Mucosa of stomach (tissue), 1 donor: ENCODE results near the gene MUC6.

Experiments
- H3K27me3 ChIP-seq: one replicate; pipeline ENCODE4 v1.7.0; 2013; ENCODE audit warnings: mild to moderate bottlenecking, low read length; ENCODE audit not compliant: control insufficient read depth, insufficient read depth
- H3K36me3 ChIP-seq: one replicate; pipeline ENCODE4 v1.7.0; 2013; ENCODE audit warnings: low read length; ENCODE audit not compliant: control insufficient read depth, insufficient read depth
- H3K4me1 ChIP-seq: one replicate; pipeline ENCODE4 v1.7.0; 2013; ENCODE audit warnings: mild to moderate bottlenecking, low read length; ENCODE audit not compliant: control insufficient read depth, insufficient read depth
- H3K4me3 ChIP-seq: one replicate; pipeline ENCODE4 v1.7.0; 2013; ENCODE audit warnings: low read length
- H3K9ac ChIP-seq: one replicate; pipeline ENCODE4 v1.7.0; 2013; ENCODE audit warnings: mild to moderate bottlenecking, low read length, moderate library complexity
- H3K9me3 ChIP-seq: one replicate; pipeline ENCODE4 v1.7.0; 2013; ENCODE audit warnings: mild to moderate bottlenecking, low read length, moderate library complexity; ENCODE audit not compliant: control insufficient read depth
- donor health status: Pancreatic carcinoma.

Gene MUC6

GRCh38 chr11:1044160-1044559, 7.6 kb upstream of the MUC6 start:
- Histone ChIP-seq H3K36me3 (no peaks in the 10 kb centered on the region), H3K9me3 (no peaks in the 10 kb centered on the region), H3K4me3 (no peak overlapping the region), H3K4me1 (peaks cover 23% of the 10 kb centered on the region), H3K9ac (no peak overlapping the region), H3K27me3 (peaks cover 52% of the 10 kb centered on the region)

GRCh38 chr11:1043563-1044096, 7.1 kb upstream of the MUC6 start:
- Histone ChIP-seq H3K4me1 (peaks cover 20% of the 10 kb centered on the region), H3K9me3 (no peaks in the 10 kb centered on the region), H3K4me3 (no peak overlapping the region), H3K9ac (no peak overlapping the region), H3K27me3 (peaks cover 46% of the 10 kb centered on the region), H3K36me3 (no peaks in the 10 kb centered on the region)

GRCh38 chr11:1042626-1043562, 6.4 kb upstream of the MUC6 start:
- peaks cover 39% of the 10 kb centered on the region for H3K27me3 ChIP-seq
- no peaks in the 10 kb centered on the region for H3K36me3 ChIP-seq
- H3K4me3 ChIP-seq = no peak overlapping the region
- no peaks in the 10 kb centered on the region for H3K9me3 ChIP-seq
- H3K4me1 ChIP-seq = peaks cover 20% of the 10 kb centered on the region
- H3K9ac ChIP-seq = no peak overlapping the region

GRCh38 chr11:1041936-1042608, 5.6 kb upstream of the MUC6 start:
- H3K27me3 ChIP-seq = peaks cover 38% of the 10 kb centered on the region
- H3K9me3 ChIP-seq = no peaks in the 10 kb centered on the region
- H3K36me3 ChIP-seq = no peaks in the 10 kb centered on the region
- no peak overlapping the region for H3K9ac ChIP-seq
- peaks cover 22% of the 10 kb centered on the region for H3K4me1 ChIP-seq
- no peak overlapping the region for H3K4me3 ChIP-seq

- peaks cover 44% of the 10 kb centered on the region for H3K27me3 ChIP-seq
- no peaks in the 10 kb centered on the region for H3K36me3 ChIP-seq
- no peak overlapping the region for H3K4me3 ChIP-seq
- no peak overlapping the region for H3K9ac ChIP-seq
- peaks cover 28% of the 10 kb centered on the region for H3K4me1 ChIP-seq
- H3K9me3 ChIP-seq = no peaks in the 10 kb centered on the region
Observed at GRCh38 chr11:1041471-1041870, 5.0 kb upstream of the MUC6 start.

- no peak overlapping the region for H3K4me3 ChIP-seq
- H3K9ac ChIP-seq = no peak overlapping the region
- H3K27me3 ChIP-seq = peaks cover 48% of the 10 kb centered on the region
- no peaks in the 10 kb centered on the region for H3K36me3 ChIP-seq
- H3K9me3 ChIP-seq = no peaks in the 10 kb centered on the region
- peaks cover 31% of the 10 kb centered on the region for H3K4me1 ChIP-seq
Observed at GRCh38 chr11:1041149-1041467, 4.6 kb upstream of the MUC6 start.

- Histone ChIP-seq H3K36me3 (no peaks in the 10 kb centered on the region), H3K4me3 (no peak overlapping the region), H3K4me1 (peaks cover 36% of the 10 kb centered on the region), H3K9ac (no peak overlapping the region), H3K27me3 (peaks cover 53% of the 10 kb centered on the region), H3K9me3 (no peaks in the 10 kb centered on the region)
Observed at GRCh38 chr11:1040428-1041148, 4.1 kb upstream of the MUC6 start.

GRCh38 chr11:1039481-1040427, 3.2 kb upstream of the MUC6 start:
- peaks cover 42% of the 10 kb centered on the region for H3K4me1 ChIP-seq

GRCh38 chr11:1038921-1039320, 2.4 kb upstream of the MUC6 start:
- Histone ChIP-seq H3K36me3 (no peaks in the 10 kb centered on the region), H3K9me3 (no peaks in the 10 kb centered on the region), H3K4me3 (no peak overlapping the region), H3K27me3 (peaks cover 68% of the 10 kb centered on the region), H3K9ac (no peak overlapping the region), H3K4me1 (peaks cover 42% of the 10 kb centered on the region)

More at GRCh38 chr11:1039481-1040427, 3.2 kb upstream of the MUC6 start:
- Histone ChIP-seq H3K9me3 (no peaks in the 10 kb centered on the region), H3K9ac (no peak overlapping the region), H3K27me3 (peaks cover 62% of the 10 kb centered on the region), H3K4me3 (no peak overlapping the region), H3K36me3 (no peaks in the 10 kb centered on the region)

- Histone ChIP-seq H3K4me1 (peaks cover 42% of the 10 kb centered on the region), H3K4me3 (no peak overlapping the region), H3K27me3 (peaks cover 68% of the 10 kb centered on the region), H3K9ac (no peak overlapping the region), H3K36me3 (no peaks in the 10 kb centered on the region), H3K9me3 (no peaks in the 10 kb centered on the region)
Observed at GRCh38 chr11:1038361-1038760, 1.8 kb upstream of the MUC6 start.

- Histone ChIP-seq H3K4me1 (peaks cover 42% of the 10 kb centered on the region), H3K36me3 (no peaks in the 10 kb centered on the region), H3K9ac (no peak overlapping the region), H3K4me3 (no peak overlapping the region), H3K9me3 (no peaks in the 10 kb centered on the region), H3K27me3 (peaks cover 67% of the 10 kb centered on the region)
Observed at GRCh38 chr11:1037506-1038055, 1.1 kb upstream of the MUC6 start.
